HepG2 (cell line): ENCODE data around the gene SFT2D2. TPM values are rescaled to one million over a fixed set of nuclear protein-coding genes. Genes with fewer than 3 reads are reported as not detected.

Source experiments
- ATF3 ChIP-seq: sonication (generic); formaldehyde crosslinking; IDR thresholded peaks from 2 replicates; pipeline ENCODE4 v1.4.0; 2020; ENCODE audit warnings: missing genetic modification reagents
- BCL6 ChIP-seq: IDR thresholded peaks from 2 replicates; pipeline ENCODE4 v1.6.1; 2016; ENCODE audit warnings: missing genetic modification reagents, missing compliant biosample characterization
- CBX2 ChIP-seq, 2 experiments: fragments of 200-600 bp in 1 of 2; sonication (generic); formaldehyde crosslinking in 1 of 2; IDR thresholded peaks; 2 replicates each; pipeline versions ENCODE4 v1.7.0 to v1.8.1; 2018 to 2022; ENCODE audit warnings: low read depth in 2 of 2, low read length in 1 of 2, mild to moderate bottlenecking in 1 of 2, missing genetic modification reagents in 1 of 2
- CENPT ChIP-seq: sonication (generic); formaldehyde crosslinking; IDR thresholded peaks from 2 replicates; pipeline ENCODE4 v1.8.0; 2022; ENCODE audit warnings: low read depth, mild to moderate bottlenecking, moderate library complexity, missing genetic modification reagents
- ERF ChIP-seq: IDR thresholded peaks from 2 replicates; pipeline ENCODE4 v1.6.1; 2018; ENCODE audit warnings: missing biosample characterization, missing genetic modification reagents
- EZH2 ChIP-seq: conservative IDR thresholded peaks from 2 replicates; pipeline ENCODE4 v1.6.1; 2012; ENCODE audit warnings: mild to moderate bottlenecking, low read depth, low read length, moderate library complexity
- GABPB1 ChIP-seq: IDR thresholded peaks from 2 replicates; pipeline ENCODE4 v1.6.1; 2016; ENCODE audit warnings: mild to moderate bottlenecking, missing genetic modification reagents, moderate library complexity, missing compliant biosample characterization
- JDP2 ChIP-seq: sonication (generic); formaldehyde crosslinking; IDR thresholded peaks from 2 replicates; pipeline ENCODE4 v1.8.1; 2022; ENCODE audit warnings: missing genetic modification reagents, borderline replicate concordance
- KLF15 ChIP-seq: sonication (generic); formaldehyde crosslinking; IDR thresholded peaks from 2 replicates; pipeline ENCODE4 v1.8.1; 2023; ENCODE audit warnings: borderline replicate concordance, mild to moderate bottlenecking, inconsistent platforms, missing genetic modification reagents, mixed read lengths
- MAFK ChIP-seq, 2 experiments: IDR thresholded peaks in 1 of 2; conservative IDR thresholded peaks in 1 of 2; 2 replicates each; pipeline ENCODE4 v1.6.1; 2011; ENCODE audit warnings: improper control_type of control experiment in 2 of 2, low read length in 2 of 2
- NCOA1 ChIP-seq: sonication (generic); formaldehyde crosslinking; IDR thresholded peaks from 2 replicates; pipeline ENCODE4 v1.9.0; 2021; ENCODE audit warnings: missing genetic modification reagents
- SP1 ChIP-seq, 2 experiments: fragments of 450-650 bp in 1 of 2; sonication (generic) in 1 of 2; formaldehyde crosslinking in 1 of 2; IDR thresholded peaks; 2 replicates each; pipeline versions ENCODE4 v1.4.0 to v1.6.1; 2016 to 2020; ENCODE audit warnings: missing genetic modification reagents in 1 of 2
- TP53 ChIP-seq: sonication (generic); formaldehyde crosslinking; conservative IDR thresholded peaks from 2 replicates; pipeline ENCODE4 v1.4.0; 2020; ENCODE audit warnings: missing genetic modification reagents
- YEATS2 ChIP-seq: sonication (generic); formaldehyde crosslinking; IDR thresholded peaks from 2 replicates; pipeline ENCODE4 v1.4.0; 2020; ENCODE audit warnings: missing genetic modification reagents, borderline replicate concordance
- ZBTB14 ChIP-seq: sonication (generic); formaldehyde crosslinking; IDR thresholded peaks from 2 replicates; pipeline ENCODE4 v1.4.0; 2020; ENCODE audit warnings: missing genetic modification reagents
- ZNF180 ChIP-seq: sonication (generic); formaldehyde crosslinking; IDR thresholded peaks from 2 replicates; pipeline ENCODE4 v1.4.0; 2020; ENCODE audit warnings: low read depth, missing genetic modification reagents, borderline replicate concordance
- ZNF383 ChIP-seq: sonication (generic); formaldehyde crosslinking; IDR thresholded peaks from 2 replicates; pipeline ENCODE4 v1.4.0; 2020; ENCODE audit warnings: missing genetic modification reagents, mild to moderate bottlenecking, borderline replicate concordance
- ZNF567 ChIP-seq: sonication (generic); formaldehyde crosslinking; IDR thresholded peaks from 2 replicates; pipeline ENCODE4 v1.8.1; 2023; ENCODE audit warnings: mild to moderate bottlenecking, missing genetic modification reagents, borderline replicate concordance
- ZNF616 ChIP-seq: sonication (generic); formaldehyde crosslinking; IDR thresholded peaks from 2 replicates; pipeline ENCODE4 v1.5.0; 2020; ENCODE audit warnings: low read depth, mild to moderate bottlenecking, missing genetic modification reagents
- ZNF660 ChIP-seq: sonication (generic); formaldehyde crosslinking; IDR thresholded peaks from 2 replicates; pipeline ENCODE4 v1.5.1; 2020; ENCODE audit warnings: mild to moderate bottlenecking, low read depth, missing genetic modification reagents, borderline replicate concordance
- ZNF780A ChIP-seq: sonication (generic); formaldehyde crosslinking; IDR thresholded peaks from 2 replicates; pipeline ENCODE4 v1.8.0; 2022; ENCODE audit warnings: mild to moderate bottlenecking, missing genetic modification reagents, moderate library complexity
- ZNF800 ChIP-seq: sonication (generic); formaldehyde crosslinking; IDR thresholded peaks from 2 replicates; pipeline ENCODE4 v1.4.0; 2020; ENCODE audit warnings: missing genetic modification reagents
- polyA plus RNA-seq, 8 experiments: library from polyadenylated mRNA; depleted of rRNA in 3 of 8; stranded (reverse) in 7 of 8; unstranded in 1 of 8; fragments of >200 nt; fragmentation: Illumina TruSeq in 4 of 8; extraction: Trizol in 4 of 8; gene quantifications; 2 replicates each; pipeline versions ENCODE4 v1.2.1 to v1.2.3, GENCODE V29; 2011 to 2016; ENCODE audit warnings: low read depth in 4 of 8, missing spikeins in 1 of 8, mixed read lengths in 1 of 8; ENCODE audit not compliant: insufficient read depth in 1 of 8
- total RNA-seq, 5 experiments: library from RNA; depleted of rRNA; stranded (reverse); fragments of >200 nt; fragmentation: Illumina TruSeq; extraction: Trizol; gene quantifications; 2 replicates each; pipeline ENCODE4 v1.2.3, GENCODE V29; 2016; ENCODE audit warnings: low read depth in 1 of 5

SFT2D2 gene
- total and polyA plus RNA-seq, 2 of the 13 experiments (the other 11 are each of a cell fraction or from before 2014, with no cell fraction given), result 10.0 to 28.8 TPM

GRCh38 chr1:168178638-168179437 lies 47.0 kb upstream of the SFT2D2 start, which contains the start of gene TIPRL (continued):
- TF ChIP-seq CBX2 (IDR thresholded peaks at IDR 0.05; ENCODE audit: low read depth, low read length) (no peak), CBX2 (CRISPR knock-in tag; IDR thresholded peaks at IDR 0.05; ENCODE audit: low read depth) (no peak; the same call in 1 of the 2 replicates), MAFK (conservative IDR thresholded peaks at IDR 0.05 in 1 of 2, IDR thresholded peaks at IDR 0.05 in 1 of 2; ENCODE audit: low read length in 2 of 2) (no peak), ZNF616 (CRISPR knock-in tag) (no peak), SP1 (IDR thresholded peaks at IDR 0.05) (no peak), SP1 (CRISPR knock-in tag; IDR thresholded peaks at IDR 0.05) (peak; percentile 68), KLF15 (CRISPR knock-in tag) (no peak), ZBTB14 (CRISPR knock-in tag) (no peak), ZNF383 (CRISPR knock-in tag) (no peak), GABPB1 (CRISPR knock-in tag) (peak; percentile 98), ZNF800 (CRISPR knock-in tag) (peak; percentile 48; the same call in 1 of the 2 replicates), ERF (CRISPR knock-in tag) (peak; percentile 86), ZNF180 (CRISPR knock-in tag) (no peak), ZNF780A (no peak), JDP2 (CRISPR knock-in tag) (no peak), BCL6 (CRISPR knock-in tag) (no peak), EZH2 (no peak), CENPT (CRISPR knock-in tag) (no peak), NCOA1 (0 out of 2 replicates have a peak, but pooled peaks have one; percentile 14), YEATS2 (CRISPR knock-in tag) (peak; percentile 91; the same call in 1 of the 2 replicates), ZNF660 (CRISPR knock-in tag) (no peak), ATF3 (CRISPR knock-in tag) (peak; percentile 79), TP53 (CRISPR knock-in tag) (no peak), ZNF567 (CRISPR knock-in tag) (no peak; the same call in 1 of the 2 replicates)
